OCI-M2 (cell line): ENCODE results near the gene DUSP7.

Experiments
- DNase-seq: peaks from one replicate; lab custom pipeline; 2025; ENCODE audit not compliant: unreplicated experiment; lab: John Stamatoyannopoulos, UW

DUSP7 gene

GRCh38 chr3:52030714-52031310, 25.6 kb downstream of the DUSP7 start:
- DNase-seq: no peak

GRCh38 chr3:52029535-52029934, 26.8 kb downstream of the DUSP7 start:
- DNase-seq: no peak

GRCh38 chr3:52029053-52029452, 27.3 kb downstream of the DUSP7 start:
- no peak for DNase-seq

- DNase-seq: no peak
Measured at GRCh38 chr3:52028572-52028971, 27.8 kb downstream of the DUSP7 start.

- no peak for DNase-seq
Measured at GRCh38 chr3:52026041-52026440, 30.3 kb downstream of the DUSP7 start.

GRCh38 chr3:52025453-52025852, 30.9 kb downstream of the DUSP7 start:
- no peak for DNase-seq

- DNase-seq: no peak
Measured at GRCh38 chr3:52024765-52025452, 31.5 kb downstream of the DUSP7 start.

GRCh38 chr3:52023860-52024764, 32.3 kb downstream of the DUSP7 start:
- no peak for DNase-seq

GRCh38 chr3:52023101-52023770, 33.1 kb downstream of the DUSP7 start:
- DNase-seq: no peak

GRCh38 chr3:52022323-52023100, 33.9 kb downstream of the DUSP7 start:
- DNase-seq: no peak

- DNase-seq: no peak
Measured at GRCh38 chr3:52021489-52022268, 34.7 kb downstream of the DUSP7 start.

GRCh38 chr3:52020796-52021195, 35.6 kb downstream of the DUSP7 start:
- no peak for DNase-seq

- no peak for DNase-seq
Measured at GRCh38 chr3:52019352-52020080, 36.9 kb downstream of the DUSP7 start.

GRCh38 chr3:52018319-52019000, 37.9 kb downstream of the DUSP7 start:
- no peak for DNase-seq

- no peak for DNase-seq
Measured at GRCh38 chr3:52017586-52017985, 38.8 kb downstream of the DUSP7 start.

- no peak for DNase-seq
Measured at GRCh38 chr3:52015438-52016228, 40.7 kb downstream of the DUSP7 start.

GRCh38 chr3:52014613-52015012, 41.8 kb downstream of the DUSP7 start:
- DNase-seq: no peak
